Ishikawa (cell line): ENCODE measurements around the gene ITCH.

Source experiments
- CEBPB ChIP-seq: IDR thresholded peaks from 2 replicates; pipeline ENCODE4 v1.6.1; 2012
- CREB1 ChIP-seq: IDR thresholded peaks from 2 replicates; pipeline ENCODE4 v1.6.1; 2012; ENCODE audit warnings: low read depth
- EGR1 ChIP-seq: IDR thresholded peaks from 2 replicates; pipeline ENCODE4 v1.6.1; 2012
- EP300 ChIP-seq: IDR thresholded peaks from 2 replicates; pipeline ENCODE4 v1.6.1; 2012; ENCODE audit warnings: borderline replicate concordance
- FOXM1 ChIP-seq: IDR thresholded peaks from 2 replicates; pipeline ENCODE4 v1.6.1; 2012; ENCODE audit warnings: low read depth, borderline replicate concordance
- MAX ChIP-seq: IDR thresholded peaks from 2 replicates; pipeline ENCODE4 v1.6.1; 2012
- NFIC ChIP-seq: IDR thresholded peaks from 2 replicates; pipeline ENCODE4 v1.6.1; 2012
- RAD21 ChIP-seq: IDR thresholded peaks from 2 replicates; pipeline ENCODE4 v1.6.1; 2012; ENCODE audit warnings: low read depth
- REST ChIP-seq: IDR thresholded peaks from 2 replicates; pipeline ENCODE4 v1.6.1; 2012; ENCODE audit warnings: low read depth, mild to moderate bottlenecking
- TAF1 ChIP-seq: IDR thresholded peaks from 2 replicates; pipeline ENCODE4 v1.6.1; 2012; ENCODE audit warnings: low read depth, mild to moderate bottlenecking
- TEAD4 ChIP-seq: IDR thresholded peaks from 2 replicates; pipeline ENCODE4 v1.6.1; 2012
- USF1 ChIP-seq: IDR thresholded peaks from 2 replicates; pipeline ENCODE4 v1.6.1; 2012
- YY1 ChIP-seq: IDR thresholded peaks from 2 replicates; pipeline ENCODE4 v1.6.1; 2012; ENCODE audit warnings: low read depth
- ZBTB7A ChIP-seq: IDR thresholded peaks from 2 replicates; pipeline ENCODE4 v1.6.1; 2012; ENCODE audit warnings: low read depth

GRCh38 chr20:34526466-34526865, 163.4 kb downstream of the ITCH start:
- TF ChIP-seq YY1 (no peak), CEBPB (no peak), REST (no peak), MAX (no peak), CREB1 (no peak), NFIC (no peak), EP300 (no peak), TAF1 (no peak), RAD21 (no peak), EGR1 (no peak), ZBTB7A (no peak), FOXM1 (no peak), TEAD4 (no peak), USF1 (no peak)
